ENCODE measurements around the gene TEX9.
A peak's percentile ranks its signal among the peaks of the same experiment; 100 is the strongest.

TEX9 gene

DNA sequence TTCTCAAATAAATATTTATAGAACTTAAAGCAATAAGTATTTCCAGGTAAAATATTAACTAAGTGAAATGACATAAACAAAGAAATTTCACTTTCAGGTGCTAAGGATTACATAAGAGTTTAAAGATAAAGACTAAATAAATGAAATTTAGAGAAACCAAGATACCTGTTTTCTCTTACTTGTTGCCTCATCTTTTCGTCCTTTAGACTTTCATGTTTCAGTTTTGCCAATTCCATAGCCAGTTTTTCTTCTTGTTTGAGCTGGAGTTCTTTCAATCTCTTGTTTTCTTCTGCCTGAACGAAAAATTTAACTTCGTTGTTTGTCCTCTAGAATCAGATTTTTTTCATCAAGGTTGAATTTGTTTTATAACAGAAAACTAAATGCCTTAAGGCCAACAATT lies 91.0 kb downstream of the TEX9 start:
- DNase-seq (ENCODE audit: low spot score) (no peak), ATAC-seq (ENCODE audit: low read depth) (no peak)
- Histone ChIP-seq H3K4me3 (ENCODE audit: severe bottlenecking) (no peak overlapping the region), H3K4me1 (ENCODE audit: insufficient read depth, poor library complexity, severe bottlenecking) (no peaks in the 10 kb centered on the region), H3K9me3 (ENCODE audit: severe bottlenecking) (no peaks in the 10 kb centered on the region), H3K27me3 (ENCODE audit: insufficient read depth, poor library complexity, severe bottlenecking) (no peaks in the 10 kb centered on the region), H3K36me3 (ENCODE audit: low read depth) (no peaks in the 10 kb centered on the region), H3K27ac (ENCODE audit: poor library complexity, severe bottlenecking) (no peak overlapping the region)
- TF ChIP-seq, protein P1, sequence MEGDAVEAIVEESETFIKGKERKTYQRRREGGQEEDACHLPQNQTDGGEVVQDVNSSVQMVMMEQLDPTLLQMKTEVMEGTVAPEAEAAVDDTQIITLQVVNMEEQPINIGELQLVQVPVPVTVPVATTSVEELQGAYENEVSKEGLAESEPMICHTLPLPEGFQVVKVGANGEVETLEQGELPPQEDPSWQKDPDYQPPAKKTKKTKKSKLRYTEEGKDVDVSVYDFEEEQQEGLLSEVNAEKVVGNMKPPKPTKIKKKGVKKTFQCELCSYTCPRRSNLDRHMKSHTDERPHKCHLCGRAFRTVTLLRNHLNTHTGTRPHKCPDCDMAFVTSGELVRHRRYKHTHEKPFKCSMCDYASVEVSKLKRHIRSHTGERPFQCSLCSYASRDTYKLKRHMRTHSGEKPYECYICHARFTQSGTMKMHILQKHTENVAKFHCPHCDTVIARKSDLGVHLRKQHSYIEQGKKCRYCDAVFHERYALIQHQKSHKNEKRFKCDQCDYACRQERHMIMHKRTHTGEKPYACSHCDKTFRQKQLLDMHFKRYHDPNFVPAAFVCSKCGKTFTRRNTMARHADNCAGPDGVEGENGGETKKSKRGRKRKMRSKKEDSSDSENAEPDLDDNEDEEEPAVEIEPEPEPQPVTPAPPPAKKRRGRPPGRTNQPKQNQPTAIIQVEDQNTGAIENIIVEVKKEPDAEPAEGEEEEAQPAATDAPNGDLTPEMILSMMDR (IDR thresholded peaks at IDR 0.05; ENCODE audit: poor library complexity, severe bottlenecking) = no peak

- no peak overlapping the region for H3K27ac ChIP-seq (ENCODE audit: poor library complexity, severe bottlenecking)
- no peaks in the 10 kb centered on the region for H3K36me3 ChIP-seq (ENCODE audit: low read depth)
- ATAC-seq (ENCODE audit: low read depth) (no peak), DNase-seq (ENCODE audit: low spot score) (no peak)
- H3K4me1 ChIP-seq (ENCODE audit: insufficient read depth, poor library complexity, severe bottlenecking) = peaks cover 2% of the 10 kb centered on the region
- H3K4me3 ChIP-seq (ENCODE audit: severe bottlenecking) = no peak overlapping the region
- no peaks in the 10 kb centered on the region for H3K27me3 ChIP-seq (ENCODE audit: insufficient read depth, poor library complexity, severe bottlenecking)
- no peaks in the 10 kb centered on the region for H3K9me3 ChIP-seq (ENCODE audit: severe bottlenecking)
- TF ChIP-seq, protein P1 (IDR thresholded peaks at IDR 0.05; ENCODE audit: poor library complexity, severe bottlenecking) = no peak
These were observed 93.9 kb downstream of the TEX9 start for GRCh38 chr15:56459096-56459495.

DNA sequence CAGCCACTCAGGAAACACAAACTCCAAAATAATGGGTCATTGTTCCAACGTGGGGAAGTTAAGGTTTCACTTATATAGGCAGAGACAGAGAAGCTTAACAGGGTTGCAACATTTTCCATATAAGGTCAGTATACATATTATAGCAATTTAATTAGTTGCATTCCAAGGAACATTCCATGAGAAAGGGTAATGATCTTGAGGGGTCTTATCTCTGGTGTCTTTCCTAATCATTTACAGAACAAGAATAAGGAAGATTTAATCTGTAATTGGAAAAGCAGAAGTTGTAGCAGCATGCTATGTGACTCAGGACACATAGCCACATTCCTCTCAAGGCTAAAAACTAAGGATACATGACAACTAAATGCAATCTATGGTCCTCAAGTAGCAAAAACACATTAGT lies 94.8 kb downstream of the TEX9 start:
- TF ChIP-seq, protein P1 (IDR thresholded peaks at IDR 0.05; ENCODE audit: poor library complexity, severe bottlenecking) = no peak
- ATAC-seq (ENCODE audit: low read depth) (no peak), DNase-seq (ENCODE audit: low spot score) (no peak)
- Histone ChIP-seq H3K36me3 (ENCODE audit: low read depth) (no peaks in the 10 kb centered on the region), H3K4me1 (ENCODE audit: insufficient read depth, poor library complexity, severe bottlenecking) (peaks cover 3% of the 10 kb centered on the region), H3K9me3 (ENCODE audit: severe bottlenecking) (no peaks in the 10 kb centered on the region), H3K27me3 (ENCODE audit: insufficient read depth, poor library complexity, severe bottlenecking) (no peaks in the 10 kb centered on the region), H3K4me3 (ENCODE audit: severe bottlenecking) (no peak overlapping the region), H3K27ac (ENCODE audit: poor library complexity, severe bottlenecking) (no peak overlapping the region)

DNA sequence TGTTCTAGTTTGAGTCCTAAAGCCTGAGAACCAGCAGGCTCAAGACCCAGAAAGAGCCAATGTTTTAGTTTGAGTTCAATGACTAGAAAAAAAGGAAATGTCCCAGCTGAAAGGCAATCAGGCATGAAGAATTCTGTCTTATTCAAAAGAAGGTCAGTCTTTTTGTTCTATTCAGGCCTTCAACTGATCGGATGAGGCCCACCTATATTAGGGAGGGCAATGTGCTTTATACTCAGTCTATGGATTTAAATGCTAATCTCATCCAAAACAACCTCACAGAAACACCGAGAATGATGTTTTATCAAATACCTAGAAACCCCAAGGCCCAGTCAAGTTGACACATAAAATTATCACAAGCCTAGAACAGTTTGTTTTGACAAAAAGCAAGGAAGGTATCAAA lies 95.7 kb downstream of the TEX9 start:
- no peaks in the 10 kb centered on the region for H3K9me3 ChIP-seq (ENCODE audit: severe bottlenecking)
- H3K36me3 ChIP-seq (ENCODE audit: low read depth) = no peaks in the 10 kb centered on the region
- peaks cover 3% of the 10 kb centered on the region for H3K4me1 ChIP-seq (ENCODE audit: insufficient read depth, poor library complexity, severe bottlenecking)
- TF ChIP-seq, protein P1 (IDR thresholded peaks at IDR 0.05; ENCODE audit: poor library complexity, severe bottlenecking) = no peak
- H3K4me3 ChIP-seq (ENCODE audit: severe bottlenecking) = no peak overlapping the region
- H3K27ac ChIP-seq (ENCODE audit: poor library complexity, severe bottlenecking) = no peak overlapping the region
- H3K27me3 ChIP-seq (ENCODE audit: insufficient read depth, poor library complexity, severe bottlenecking) = no peaks in the 10 kb centered on the region
- no peak for DNase-seq (ENCODE audit: low spot score)
- ATAC-seq (ENCODE audit: low read depth) = no peak

DNA sequence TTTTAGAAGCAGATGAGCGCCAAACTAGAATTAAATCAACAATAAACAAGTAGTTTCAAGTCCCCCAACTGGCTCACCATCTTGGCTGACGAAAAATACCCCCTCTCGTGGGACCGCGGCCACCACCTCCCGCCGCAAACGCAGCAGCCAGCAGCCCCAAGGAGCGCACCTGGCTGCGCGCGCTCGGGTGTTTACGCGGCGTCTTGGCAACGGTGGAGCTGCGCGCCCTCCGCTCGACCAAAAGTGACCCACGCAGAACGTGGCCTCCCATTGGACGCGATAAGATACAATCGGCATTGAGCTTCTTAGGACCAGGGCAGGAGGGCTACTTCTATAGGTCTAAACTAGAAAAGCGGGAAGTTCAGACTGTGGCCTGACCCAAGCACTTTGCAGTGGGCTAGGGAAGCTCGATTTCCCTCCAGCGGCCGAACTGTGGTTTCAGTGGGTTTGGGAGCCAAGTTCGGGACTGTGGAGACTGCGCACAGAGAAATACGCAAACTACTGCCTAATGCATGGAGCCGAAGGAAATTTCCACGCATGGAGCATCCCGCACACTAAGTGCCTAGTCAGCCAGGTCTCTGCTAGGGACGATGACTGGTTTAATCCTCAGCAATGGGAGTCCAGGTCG lies 99.8 kb downstream of the TEX9 start, which contains the start of gene MNS1:
Gene MNS1, minus strand, starts transcription at position 245 of the 628 bp plus-strand sequence. Its CDS starts 165 bp downstream, at position 80.
- peak; percentile 100 for ATAC-seq (ENCODE audit: low read depth)
- TF ChIP-seq, protein P1 (IDR thresholded peaks at IDR 0.05; ENCODE audit: poor library complexity, severe bottlenecking) = no peak
- Histone ChIP-seq H3K4me1 (ENCODE audit: insufficient read depth, poor library complexity, severe bottlenecking) (peaks cover 3% of the 10 kb centered on the region), H3K9me3 (ENCODE audit: severe bottlenecking) (no peaks in the 10 kb centered on the region), H3K27me3 (ENCODE audit: insufficient read depth, poor library complexity, severe bottlenecking) (no peaks in the 10 kb centered on the region), H3K4me3 (ENCODE audit: severe bottlenecking) (peak within 1 kb of the TSS; percentile 48), H3K27ac (ENCODE audit: poor library complexity, severe bottlenecking) (no peak within 1 kb of the TSS), H3K36me3 (ENCODE audit: low read depth) (no peaks in the 10 kb centered on the region)
- peak; percentile 96 for DNase-seq (ENCODE audit: low spot score)

All from RWPE2 (cell line).